Large intestine (tissue), 3 donors: ENCODE measurements around the gene TM6SF1. TPM values are rescaled to one million over a fixed set of nuclear protein-coding genes. Genes with fewer than 3 reads are reported as not detected.

Experiments
- DNase-seq, 2 donors: peaks; one replicate each; pipeline versions ENCODE4 v3.0.0 to v3.0.0-alpha.2; 2013
- H3K27ac ChIP-seq: one replicate; pipeline ENCODE4 v1.5.1; 2013; ENCODE audit warnings: low read length
- H3K27me3 ChIP-seq: 2 replicates; pipeline ENCODE4 v1.6.1; 2013; ENCODE audit warnings: low read length; ENCODE audit not compliant: control insufficient read depth, insufficient read depth
- H3K36me3 ChIP-seq: 2 replicates; pipeline ENCODE4 v1.6.1; 2013; ENCODE audit warnings: low read length; ENCODE audit not compliant: control insufficient read depth, insufficient read depth
- H3K4me1 ChIP-seq: one replicate; pipeline ENCODE4 v1.6.1; 2013; ENCODE audit warnings: low read length; ENCODE audit not compliant: control insufficient read depth, insufficient read depth
- H3K4me3 ChIP-seq: one replicate; pipeline ENCODE4 v1.5.1; 2013; ENCODE audit warnings: low read length
- H3K9me3 ChIP-seq: one replicate; pipeline ENCODE4 v1.6.1; 2013; ENCODE audit warnings: mild to moderate bottlenecking, low read depth, low read length, moderate library complexity; ENCODE audit not compliant: control insufficient read depth
- WGBS: methylation state at CpG from one replicate; pipeline ENCODE4 v1.1.5; 2013; ENCODE audit warnings: low lambda C conversion rate; ENCODE audit not compliant: insufficient coverage; 5-methylcytosine and 5-hydroxymethylcytosine counted together
- polyA plus RNA-seq: library from polyadenylated mRNA; unstranded; fragments of 120-200 nt; gene quantifications from one replicate; pipeline ENCODE4 v1.2.1, GENCODE V29; 2013

TM6SF1 gene
- polyA plus RNA-seq, 1 donor = 1.4 TPM

GRCh38 chr15:83170474-83171165 is 63.2 kb downstream of the TM6SF1 start:
- no peak overlapping the region for H3K27ac ChIP-seq
- no peak overlapping the region for H3K4me3 ChIP-seq
- no peaks in the 10 kb centered on the region for H3K4me1 ChIP-seq
- no peaks in the 10 kb centered on the region for H3K36me3 ChIP-seq
- DNase-seq = no peak
- WGBS = 93% methylated on average over 2 of the region's 4 CpGs
- no peaks in the 10 kb centered on the region for H3K27me3 ChIP-seq
- H3K9me3 ChIP-seq = peaks cover under 1% of the 10 kb centered on the region

GRCh38 chr15:83174891-83175290 is 67.4 kb downstream of the TM6SF1 start:
- Histone ChIP-seq H3K27me3 (no peaks in the 10 kb centered on the region), H3K4me3 (no peak overlapping the region), H3K9me3 (no peaks in the 10 kb centered on the region), H3K27ac (no peak overlapping the region), H3K36me3 (no peaks in the 10 kb centered on the region), H3K4me1 (no peaks in the 10 kb centered on the region)
- DNase-seq = no peak
- no CpG with 5 or more reads among the region's 1 CpG for WGBS

DNA sequence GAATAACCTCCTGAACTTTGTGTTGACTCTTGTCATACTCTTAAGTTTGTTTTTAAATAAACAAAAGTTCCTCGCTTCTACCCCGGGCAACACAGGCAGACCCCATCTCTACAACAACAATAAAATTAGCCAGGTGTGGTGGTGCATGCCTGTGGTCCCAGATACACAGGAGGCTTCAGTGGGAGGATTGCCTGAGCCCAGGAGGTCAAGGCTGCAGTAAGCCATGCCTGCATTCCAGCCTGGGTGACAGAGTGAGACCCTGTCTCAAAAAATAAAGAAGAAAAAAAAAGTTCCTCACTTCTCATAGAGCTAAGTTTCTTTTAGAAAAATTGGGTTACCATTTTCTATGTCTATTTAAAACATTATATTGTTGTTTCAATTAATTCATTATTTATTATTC is 70.9 kb downstream of the TM6SF1 start:
- no peak for DNase-seq
- Histone ChIP-seq H3K9me3 (no peaks in the 10 kb centered on the region), H3K27ac (no peak overlapping the region), H3K4me1 (no peaks in the 10 kb centered on the region), H3K27me3 (no peaks in the 10 kb centered on the region), H3K4me3 (no peak overlapping the region), H3K36me3 (no peaks in the 10 kb centered on the region)
- WGBS = no CpG with 5 or more reads among the region's 2 CpGs

DNA sequence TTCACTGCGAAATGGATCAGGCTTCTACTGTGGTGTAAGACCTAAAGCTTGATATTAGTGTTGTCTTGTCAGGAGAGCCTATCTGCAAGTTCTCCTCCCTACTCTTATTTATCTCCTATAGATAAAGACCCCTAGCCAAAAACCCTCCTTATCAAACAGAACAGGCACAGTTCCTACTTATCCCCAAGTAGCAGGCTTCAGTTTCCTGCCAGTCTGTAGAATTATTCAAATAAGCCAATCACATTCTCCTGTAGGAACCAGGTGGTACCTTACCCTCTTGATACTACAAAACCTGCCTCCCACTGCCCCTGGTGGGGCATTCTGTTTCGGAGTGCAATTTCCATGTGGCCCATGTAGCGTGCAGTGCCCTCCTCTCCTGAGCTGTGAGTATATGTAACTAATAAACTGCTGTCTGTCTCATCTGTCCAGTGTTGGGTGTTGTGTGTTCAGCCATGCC is 71.5 kb downstream of the TM6SF1 start:
- no CpG with 5 or more reads among the region's 3 CpGs for WGBS
- H3K27me3 ChIP-seq = no peaks in the 10 kb centered on the region
- H3K27ac ChIP-seq = no peak overlapping the region
- DNase-seq = no peak
- no peaks in the 10 kb centered on the region for H3K9me3 ChIP-seq
- no peak overlapping the region for H3K4me3 ChIP-seq
- no peaks in the 10 kb centered on the region for H3K36me3 ChIP-seq
- no peaks in the 10 kb centered on the region for H3K4me1 ChIP-seq

- Histone ChIP-seq H3K27ac (no peak overlapping the region), H3K4me3 (no peak overlapping the region), H3K9me3 (no peaks in the 10 kb centered on the region), H3K4me1 (no peaks in the 10 kb centered on the region), H3K27me3 (no peaks in the 10 kb centered on the region), H3K36me3 (no peaks in the 10 kb centered on the region)
- no peak for DNase-seq
- WGBS = no CpG with 5 or more reads among the region's 3 CpGs
Observed at GRCh38 chr15:83185561-83185960, 78.1 kb downstream of the TM6SF1 start.

Other genes starting within 250 kb of the TM6SF1 start
- 7.1 TPM for gene HOMER2, start 154.9 kb upstream of the TM6SF1 start, polyA plus RNA-seq
- gene RAMAC, start 121.4 kb upstream of the TM6SF1 start, polyA plus RNA-seq = 30.1 TPM
- 29.1 TPM for gene C15orf40, start 96.0 kb upstream of the TM6SF1 start, polyA plus RNA-seq
- gene BTBD1, start 40.4 kb upstream of the TM6SF1 start, polyA plus RNA-seq = 68.4 TPM
- 30.4 TPM for gene HDGFL3, start 100.2 kb downstream of the TM6SF1 start, polyA plus RNA-seq
- 4.2 TPM for gene BNC1, start 177.0 kb downstream of the TM6SF1 start, polyA plus RNA-seq